Ishikawa (cell line): ENCODE data around the gene COX8A.

Source experiments
- CEBPB ChIP-seq: IDR thresholded peaks from 2 replicates; pipeline ENCODE4 v1.6.1; 2012
- CREB1 ChIP-seq: IDR thresholded peaks from 2 replicates; pipeline ENCODE4 v1.6.1; 2012; ENCODE audit warnings: low read depth
- EGR1 ChIP-seq: IDR thresholded peaks from 2 replicates; pipeline ENCODE4 v1.6.1; 2012
- EP300 ChIP-seq: IDR thresholded peaks from 2 replicates; pipeline ENCODE4 v1.6.1; 2012; ENCODE audit warnings: borderline replicate concordance
- FOXM1 ChIP-seq: IDR thresholded peaks from 2 replicates; pipeline ENCODE4 v1.6.1; 2012; ENCODE audit warnings: low read depth, borderline replicate concordance
- MAX ChIP-seq: IDR thresholded peaks from 2 replicates; pipeline ENCODE4 v1.6.1; 2012
- NFIC ChIP-seq: IDR thresholded peaks from 2 replicates; pipeline ENCODE4 v1.6.1; 2012
- RAD21 ChIP-seq: IDR thresholded peaks from 2 replicates; pipeline ENCODE4 v1.6.1; 2012; ENCODE audit warnings: low read depth
- REST ChIP-seq: IDR thresholded peaks from 2 replicates; pipeline ENCODE4 v1.6.1; 2012; ENCODE audit warnings: low read depth, mild to moderate bottlenecking
- TAF1 ChIP-seq: IDR thresholded peaks from 2 replicates; pipeline ENCODE4 v1.6.1; 2012; ENCODE audit warnings: low read depth, mild to moderate bottlenecking
- TCF12 ChIP-seq: IDR thresholded peaks from 2 replicates; pipeline ENCODE4 v1.6.1; 2012; ENCODE audit warnings: low read depth
- TEAD4 ChIP-seq: IDR thresholded peaks from 2 replicates; pipeline ENCODE4 v1.6.1; 2012
- USF1 ChIP-seq: IDR thresholded peaks from 2 replicates; pipeline ENCODE4 v1.6.1; 2012
- YY1 ChIP-seq: IDR thresholded peaks from 2 replicates; pipeline ENCODE4 v1.6.1; 2012; ENCODE audit warnings: low read depth
- ZBTB7A ChIP-seq: IDR thresholded peaks from 2 replicates; pipeline ENCODE4 v1.6.1; 2012; ENCODE audit warnings: low read depth

The COX8A gene

GRCh38 chr11:63945477-63946163 lies 28.8 kb upstream of the COX8A start:
- TF ChIP-seq EGR1 (no peak), TCF12 (no peak), RAD21 (peak; percentile 76)

- no peak for TF ChIP-seq REST
- no peak for TF ChIP-seq TEAD4
- TF ChIP-seq RAD21, result no peak
Measured at GRCh38 chr11:63951779-63952536, 22.5 kb upstream of the COX8A start.

GRCh38 chr11:63952570-63952969 lies 21.9 kb upstream of the COX8A start:
- TF ChIP-seq EP300 (no peak), NFIC (no peak), FOXM1 (no peak), MAX (no peak), REST (no peak), TEAD4 (no peak), CREB1 (no peak), ZBTB7A (no peak), YY1 (no peak), TCF12 (no peak), TAF1 (no peak), USF1 (no peak), EGR1 (no peak), CEBPB (no peak), RAD21 (no peak)

- TF ChIP-seq CEBPB (no peak), EGR1 (no peak), CREB1 (no peak), MAX (no peak), RAD21 (no peak), FOXM1 (no peak), YY1 (no peak), USF1 (no peak), TCF12 (no peak)
Measured at GRCh38 chr11:63958008-63958407, 16.4 kb upstream of the COX8A start.

GRCh38 chr11:63961608-63962412 lies 12.6 kb upstream of the COX8A start:
- TF ChIP-seq NFIC, result no peak

- TF ChIP-seq EP300, result no peak
- TF ChIP-seq TEAD4, result no peak
- TF ChIP-seq REST, result no peak
- TF ChIP-seq RAD21, result no peak
- TF ChIP-seq FOXM1, result no peak
- TF ChIP-seq MAX, result no peak
- no peak for TF ChIP-seq EGR1
- TF ChIP-seq CEBPB, result no peak
- TF ChIP-seq CREB1, result no peak
- no peak for TF ChIP-seq NFIC
- TF ChIP-seq USF1, result no peak
- no peak for TF ChIP-seq ZBTB7A
- TF ChIP-seq TCF12, result no peak
Measured at GRCh38 chr11:63966444-63966843, 8.0 kb upstream of the COX8A start.
